ENCODE data around the gene FAM83B.

Gene FAM83B

GRCh38 chr6:54875539-54875938, 29.0 kb downstream of the FAM83B start:
- Histone ChIP-seq H3K9ac (ENCODE audit: low read length) (no peak overlapping the region), H3K27me3 (ENCODE audit: low read length) (no peaks in the 10 kb centered on the region), H3K4me3 (ENCODE audit: insufficient read depth, low read length, poor library complexity, severe bottlenecking) (no peak overlapping the region), H2AFZ (ENCODE audit: low read depth, low read length, severe bottlenecking) (no peak overlapping the region), H3K9me3 (ENCODE audit: insufficient read depth, low read length) (no peaks in the 10 kb centered on the region), H3K36me3 (ENCODE audit: low read length) (no peaks in the 10 kb centered on the region), H3K27ac (ENCODE audit: low read depth, low read length) (no peak overlapping the region), H3K79me2 (ENCODE audit: insufficient read depth, low read length) (no peaks in the 10 kb centered on the region), H3K9me2 (replicated peaks; ENCODE audit: insufficient read depth, low read length) (no peaks in the 10 kb centered on the region), H4K20me1 (ENCODE audit: low read depth, low read length) (no peaks in the 10 kb centered on the region), H3F3A (ENCODE audit: insufficient read depth) (no peaks in the 10 kb centered on the region), H3K4me2 (ENCODE audit: low read depth, low read length, poor library complexity, severe bottlenecking) (no peak overlapping the region)
- TF ChIP-seq, protein P1, sequence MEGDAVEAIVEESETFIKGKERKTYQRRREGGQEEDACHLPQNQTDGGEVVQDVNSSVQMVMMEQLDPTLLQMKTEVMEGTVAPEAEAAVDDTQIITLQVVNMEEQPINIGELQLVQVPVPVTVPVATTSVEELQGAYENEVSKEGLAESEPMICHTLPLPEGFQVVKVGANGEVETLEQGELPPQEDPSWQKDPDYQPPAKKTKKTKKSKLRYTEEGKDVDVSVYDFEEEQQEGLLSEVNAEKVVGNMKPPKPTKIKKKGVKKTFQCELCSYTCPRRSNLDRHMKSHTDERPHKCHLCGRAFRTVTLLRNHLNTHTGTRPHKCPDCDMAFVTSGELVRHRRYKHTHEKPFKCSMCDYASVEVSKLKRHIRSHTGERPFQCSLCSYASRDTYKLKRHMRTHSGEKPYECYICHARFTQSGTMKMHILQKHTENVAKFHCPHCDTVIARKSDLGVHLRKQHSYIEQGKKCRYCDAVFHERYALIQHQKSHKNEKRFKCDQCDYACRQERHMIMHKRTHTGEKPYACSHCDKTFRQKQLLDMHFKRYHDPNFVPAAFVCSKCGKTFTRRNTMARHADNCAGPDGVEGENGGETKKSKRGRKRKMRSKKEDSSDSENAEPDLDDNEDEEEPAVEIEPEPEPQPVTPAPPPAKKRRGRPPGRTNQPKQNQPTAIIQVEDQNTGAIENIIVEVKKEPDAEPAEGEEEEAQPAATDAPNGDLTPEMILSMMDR (IDR thresholded peaks at IDR 0.05; ENCODE audit: insufficient read depth, low read length, poor library complexity, severe bottlenecking), result no peak
- TF ChIP-seq EZH2phosphoT487 (conservative IDR thresholded peaks at IDR 0.05; ENCODE audit: low read length), result no peak

DNA sequence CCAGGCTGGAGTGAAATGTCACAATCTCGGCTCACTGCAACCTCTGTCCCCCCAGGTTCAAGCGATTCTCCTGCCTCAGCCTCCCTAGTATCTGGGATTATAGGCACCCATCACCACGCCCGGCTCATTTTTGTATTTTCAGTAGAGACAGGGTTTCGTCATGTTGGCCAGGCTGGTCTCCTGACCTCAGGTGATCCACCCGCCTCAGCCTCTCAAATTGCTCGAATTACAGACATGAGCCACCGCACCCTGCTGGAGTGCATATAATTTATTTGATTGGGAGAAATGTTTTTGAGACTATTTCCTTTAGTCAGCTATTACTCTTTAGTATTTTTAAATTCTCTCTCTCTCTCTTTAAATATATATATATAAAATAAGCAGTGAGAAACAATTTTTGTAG, 29.8 kb downstream of the FAM83B start:
- Histone ChIP-seq H3K9me3 (ENCODE audit: insufficient read depth, low read length) (no peaks in the 10 kb centered on the region), H3K27me3 (ENCODE audit: low read length) (no peaks in the 10 kb centered on the region), H4K20me1 (ENCODE audit: low read depth, low read length) (no peaks in the 10 kb centered on the region), H3K4me2 (ENCODE audit: low read depth, low read length, poor library complexity, severe bottlenecking) (no peak overlapping the region), H3K9ac (ENCODE audit: low read length) (no peak overlapping the region), H3K4me3 (ENCODE audit: insufficient read depth, low read length, poor library complexity, severe bottlenecking) (no peak overlapping the region), H3K9me2 (replicated peaks; ENCODE audit: insufficient read depth, low read length) (no peaks in the 10 kb centered on the region), H3K36me3 (ENCODE audit: low read length) (no peaks in the 10 kb centered on the region), H3F3A (ENCODE audit: insufficient read depth) (no peaks in the 10 kb centered on the region), H3K27ac (ENCODE audit: low read depth, low read length) (no peak overlapping the region), H2AFZ (ENCODE audit: low read depth, low read length, severe bottlenecking) (no peak overlapping the region), H3K79me2 (ENCODE audit: insufficient read depth, low read length) (no peaks in the 10 kb centered on the region)
- no peak for TF ChIP-seq EZH2phosphoT487 (conservative IDR thresholded peaks at IDR 0.05; ENCODE audit: low read length)
- TF ChIP-seq, protein P1 (IDR thresholded peaks at IDR 0.05; ENCODE audit: insufficient read depth, low read length, poor library complexity, severe bottlenecking), result no peak

- TF ChIP-seq, protein P1 (IDR thresholded peaks at IDR 0.05; ENCODE audit: insufficient read depth, low read length, poor library complexity, severe bottlenecking), result no peak
- no peak for TF ChIP-seq EZH2phosphoT487 (conservative IDR thresholded peaks at IDR 0.05; ENCODE audit: low read length)
- Histone ChIP-seq H3K9ac (ENCODE audit: low read length) (no peak overlapping the region), H3K27ac (ENCODE audit: low read depth, low read length) (no peak overlapping the region), H4K20me1 (ENCODE audit: low read depth, low read length) (no peaks in the 10 kb centered on the region), H2AFZ (ENCODE audit: low read depth, low read length, severe bottlenecking) (no peak overlapping the region), H3K27me3 (ENCODE audit: low read length) (no peaks in the 10 kb centered on the region), H3F3A (ENCODE audit: insufficient read depth) (no peaks in the 10 kb centered on the region), H3K4me3 (ENCODE audit: insufficient read depth, low read length, poor library complexity, severe bottlenecking) (no peak overlapping the region), H3K4me2 (ENCODE audit: low read depth, low read length, poor library complexity, severe bottlenecking) (no peak overlapping the region), H3K9me3 (ENCODE audit: insufficient read depth, low read length) (no peaks in the 10 kb centered on the region), H3K79me2 (ENCODE audit: insufficient read depth, low read length) (no peaks in the 10 kb centered on the region), H3K9me2 (replicated peaks; ENCODE audit: insufficient read depth, low read length) (no peaks in the 10 kb centered on the region), H3K36me3 (ENCODE audit: low read length) (no peaks in the 10 kb centered on the region)
These were observed 30.3 kb downstream of the FAM83B start for GRCh38 chr6:54876871-54877270.

Data from SU-DHL-6 (cell line).